ENCODE results near the gene PRTG. TPM values are rescaled to one million over a fixed set of nuclear protein-coding genes. Genes with fewer than 3 reads are reported as not detected.
"Not testable (repeated sequence)": the region's sequence is repeated elsewhere in the genome, so short reads cannot be mapped to it uniquely, and the experiment has no call there.

Gene PRTG
- total RNA-seq, 4 donors from 2014 or later, result 4.1 to 37.2 (median 23.3) TPM

DNA sequence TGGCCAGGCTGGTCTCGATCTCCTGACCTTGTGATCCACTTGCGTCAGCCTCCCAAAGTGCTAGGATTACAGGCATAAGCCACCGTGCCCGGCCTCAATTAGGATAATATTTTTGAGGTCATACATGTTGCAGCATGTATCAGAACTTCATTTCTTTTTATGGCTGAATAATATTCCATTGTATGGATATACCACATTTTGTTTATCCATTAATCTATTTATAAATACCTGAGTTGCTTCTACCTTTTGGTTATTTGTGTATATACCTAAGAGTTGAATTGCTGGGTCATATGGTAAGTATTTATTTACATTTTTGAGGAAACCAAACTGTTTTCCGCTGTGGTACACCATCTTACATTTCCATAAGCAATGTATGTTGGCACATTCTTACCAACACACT is 136.7 kb downstream of the PRTG start:
- Histone ChIP-seq H3K4me1 (no peaks in the 10 kb centered on the region), H3K27me3 (no peaks in the 10 kb centered on the region), H3K4me3 (no peak overlapping the region), H3K27ac (no peak overlapping the region), H3K36me3 (no peaks in the 10 kb centered on the region), H3K9me3 (no peaks in the 10 kb centered on the region)
- intact Hi-C loops (cut with DNase I; ENCODE audit: low total_unique reads), result no loop called here
- TF ChIP-seq, protein P1, sequence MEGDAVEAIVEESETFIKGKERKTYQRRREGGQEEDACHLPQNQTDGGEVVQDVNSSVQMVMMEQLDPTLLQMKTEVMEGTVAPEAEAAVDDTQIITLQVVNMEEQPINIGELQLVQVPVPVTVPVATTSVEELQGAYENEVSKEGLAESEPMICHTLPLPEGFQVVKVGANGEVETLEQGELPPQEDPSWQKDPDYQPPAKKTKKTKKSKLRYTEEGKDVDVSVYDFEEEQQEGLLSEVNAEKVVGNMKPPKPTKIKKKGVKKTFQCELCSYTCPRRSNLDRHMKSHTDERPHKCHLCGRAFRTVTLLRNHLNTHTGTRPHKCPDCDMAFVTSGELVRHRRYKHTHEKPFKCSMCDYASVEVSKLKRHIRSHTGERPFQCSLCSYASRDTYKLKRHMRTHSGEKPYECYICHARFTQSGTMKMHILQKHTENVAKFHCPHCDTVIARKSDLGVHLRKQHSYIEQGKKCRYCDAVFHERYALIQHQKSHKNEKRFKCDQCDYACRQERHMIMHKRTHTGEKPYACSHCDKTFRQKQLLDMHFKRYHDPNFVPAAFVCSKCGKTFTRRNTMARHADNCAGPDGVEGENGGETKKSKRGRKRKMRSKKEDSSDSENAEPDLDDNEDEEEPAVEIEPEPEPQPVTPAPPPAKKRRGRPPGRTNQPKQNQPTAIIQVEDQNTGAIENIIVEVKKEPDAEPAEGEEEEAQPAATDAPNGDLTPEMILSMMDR (IDR thresholded peaks at IDR 0.05), result no peak
- TF ChIP-seq POLR2A (IDR thresholded peaks at IDR 0.05), result no peak
- no peak for DNase-seq

DNA sequence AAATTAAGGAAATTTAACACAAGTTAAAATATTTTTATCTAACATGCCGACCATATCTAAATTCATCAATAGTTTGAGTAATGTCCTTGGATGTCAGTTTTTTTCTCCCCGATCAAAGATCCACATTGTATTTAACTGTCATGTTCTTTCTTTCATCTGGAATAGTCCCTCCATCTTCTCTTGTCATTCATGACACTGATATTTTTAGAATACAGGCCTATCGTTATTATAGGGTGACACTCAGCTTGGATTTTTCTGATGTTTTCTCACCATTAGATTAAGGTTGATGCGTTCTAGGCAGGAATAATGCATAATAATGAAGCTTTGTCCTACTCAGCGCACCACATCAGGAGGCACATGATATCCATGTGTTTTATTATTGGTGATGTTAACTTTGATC is 141.6 kb downstream of the PRTG start:
- no peak overlapping the region for H3K4me3 ChIP-seq
- TF ChIP-seq POLR2A (IDR thresholded peaks at IDR 0.05), result no peak
- TF ChIP-seq, protein P1 (IDR thresholded peaks at IDR 0.05), result no peak
- no peaks in the 10 kb centered on the region for H3K36me3 ChIP-seq
- DNase-seq, result no peak
- H3K4me1 ChIP-seq, result no peaks in the 10 kb centered on the region
- H3K27me3 ChIP-seq, result no peaks in the 10 kb centered on the region
- H3K9me3 ChIP-seq, result no peaks in the 10 kb centered on the region
- intact Hi-C loops (cut with DNase I; ENCODE audit: low total_unique reads), result no loop called here
- H3K27ac ChIP-seq, result no peak overlapping the region

DNA sequence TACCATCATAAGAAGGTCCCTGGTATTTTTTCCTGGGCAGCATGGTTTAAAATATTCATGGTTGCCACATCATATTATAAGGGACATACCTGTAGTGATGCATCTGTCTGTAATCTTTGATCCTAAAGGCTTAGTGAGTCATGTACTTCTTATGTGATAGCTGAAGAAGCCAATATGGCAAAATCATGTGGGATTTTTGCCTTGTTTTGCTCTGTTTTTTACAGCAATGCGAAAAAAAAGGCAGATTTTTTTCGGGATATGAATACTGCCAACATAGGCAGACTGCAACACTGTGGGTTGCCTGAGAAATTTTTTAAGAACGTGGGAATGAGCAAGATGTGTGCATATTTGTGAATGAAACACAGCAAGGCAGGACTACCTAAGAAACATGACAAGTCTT is 143.5 kb downstream of the PRTG start:
- Histone ChIP-seq H3K27me3 (no peaks in the 10 kb centered on the region), H3K27ac (no peak overlapping the region), H3K4me1 (no peaks in the 10 kb centered on the region), H3K36me3 (no peaks in the 10 kb centered on the region), H3K9me3 (no peaks in the 10 kb centered on the region), H3K4me3 (no peak overlapping the region)
- DNase-seq, result no peak
- intact Hi-C loops (cut with DNase I; ENCODE audit: low total_unique reads), result no loop called here
- TF ChIP-seq, protein P1 (IDR thresholded peaks at IDR 0.05), result no peak
- no peak for TF ChIP-seq POLR2A (IDR thresholded peaks at IDR 0.05)

DNA sequence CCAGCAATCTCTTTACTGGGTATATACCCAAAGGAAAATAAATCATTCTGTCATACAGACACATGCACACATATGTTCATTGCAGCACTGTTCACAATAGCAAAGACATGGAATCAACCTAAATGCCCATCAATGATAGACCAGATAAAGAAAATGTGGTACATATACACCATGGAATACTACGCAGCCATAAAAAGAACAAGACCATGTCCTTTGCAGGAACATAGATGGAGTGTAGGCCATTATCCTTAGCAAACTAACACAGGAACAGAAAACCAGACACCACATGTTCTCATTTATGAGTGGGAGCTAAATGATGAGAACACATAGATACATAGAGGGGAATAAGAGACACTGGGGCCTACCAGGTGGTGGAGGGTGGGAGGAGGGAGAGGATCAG is 149.9 kb downstream of the PRTG start:
- H3K4me3 ChIP-seq; H3K36me3 ChIP-seq; H3K4me1 ChIP-seq; H3K9me3 ChIP-seq; intact Hi-C loops (cut with DNase I; ENCODE audit: low total_unique reads); H3K27ac ChIP-seq; DNase-seq; H3K27me3 ChIP-seq: not testable (repeated sequence)

DNA sequence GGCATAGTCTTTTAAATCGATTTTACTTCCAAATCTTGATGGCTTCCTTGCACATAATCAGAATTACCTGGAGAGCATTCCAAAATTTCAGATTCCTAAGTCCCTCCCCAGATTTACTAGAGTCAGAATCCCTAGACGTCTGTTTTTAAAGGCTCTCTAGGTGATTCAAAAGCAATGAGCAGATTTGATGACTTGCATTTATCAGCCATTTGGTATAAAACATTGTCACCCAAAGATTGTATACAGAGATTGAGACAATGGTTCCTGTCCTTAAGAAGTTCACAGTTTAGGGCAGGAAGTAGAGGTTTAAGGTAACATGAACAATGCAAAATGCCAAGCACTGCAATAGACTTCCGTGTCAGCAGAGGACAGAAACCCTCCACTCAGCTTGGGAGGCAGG is 152.2 kb downstream of the PRTG start:
- H3K36me3 ChIP-seq, result no peaks in the 10 kb centered on the region
- H3K27me3 ChIP-seq, result no peaks in the 10 kb centered on the region
- no peak overlapping the region for H3K27ac ChIP-seq
- no peak for DNase-seq
- TF ChIP-seq, protein P1 (IDR thresholded peaks at IDR 0.05), result no peak
- no peak for TF ChIP-seq POLR2A (IDR thresholded peaks at IDR 0.05)
- H3K4me3 ChIP-seq, result no peak overlapping the region
- intact Hi-C loops (cut with DNase I; ENCODE audit: low total_unique reads), result no loop called here
- H3K9me3 ChIP-seq, result no peaks in the 10 kb centered on the region
- H3K4me1 ChIP-seq, result no peaks in the 10 kb centered on the region

DNA sequence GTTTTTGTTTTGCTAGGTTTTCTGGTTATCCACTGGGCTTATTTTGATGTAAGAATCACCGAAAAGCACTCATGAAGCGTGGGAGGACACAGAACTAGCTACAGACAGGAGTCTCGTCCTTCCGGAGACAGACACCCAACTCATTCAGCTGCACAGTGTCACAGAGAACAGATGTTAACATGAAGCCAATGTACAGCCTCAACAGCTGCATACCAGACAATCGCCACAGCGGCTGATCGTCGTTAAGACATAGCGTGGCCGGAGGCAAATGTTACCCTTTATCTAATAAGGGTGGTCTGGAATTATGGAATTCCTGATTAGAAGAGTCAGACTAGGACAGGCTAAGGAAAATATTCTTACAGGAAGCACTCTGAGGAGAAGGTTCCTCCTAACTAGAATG is 153.7 kb downstream of the PRTG start:
- DNase-seq, result no peak
- intact Hi-C loops (cut with DNase I; ENCODE audit: low total_unique reads), result no loop called here
- Histone ChIP-seq H3K9me3 (no peaks in the 10 kb centered on the region), H3K27ac (peak overlapping the region; percentile 97 to 98), H3K27me3 (no peaks in the 10 kb centered on the region), H3K4me3 (peak overlapping the region; percentile 45 to 87), H3K4me1 (no peaks in the 10 kb centered on the region), H3K36me3 (no peaks in the 10 kb centered on the region)
- TF ChIP-seq, protein P1 (IDR thresholded peaks at IDR 0.05), result no peak
- no peak for TF ChIP-seq POLR2A (IDR thresholded peaks at IDR 0.05)

Data from uterus (tissue), 4 donors.